HG02759 (cell line): Measurements from ENCODE around the gene FAM117B.
"Not testable (repeated sequence)": the region's sequence is repeated elsewhere in the genome, so short reads cannot be mapped to it uniquely, and the experiment has no call there.

Source experiments
- ATAC-seq: cut with Tn5 transposase; IDR thresholded peaks from one replicate; pipeline ENCODE4 v1.9.1; 2021; ENCODE audit warnings: mild to moderate bottlenecking, moderate library complexity; ENCODE audit not compliant: unreplicated experiment

FAM117B gene

DNA sequence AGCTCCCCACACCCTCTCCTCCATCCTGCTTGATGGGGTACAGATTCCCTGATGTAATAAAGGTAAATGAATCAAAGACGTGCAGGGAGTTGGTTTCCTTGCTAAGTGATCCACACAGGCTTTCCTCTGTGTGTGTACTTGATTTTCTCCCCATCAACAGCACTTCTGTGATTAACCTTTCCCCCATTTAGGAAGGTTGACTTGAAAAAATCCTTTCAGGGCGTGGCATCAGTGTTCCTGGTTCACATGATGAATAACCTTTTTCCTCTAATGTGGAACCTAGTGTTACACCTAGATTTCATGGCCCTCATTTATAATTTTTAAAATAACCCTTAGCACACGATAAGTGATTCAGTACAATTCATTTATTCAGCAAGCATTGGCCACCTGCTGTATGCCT lies 121.8 kb downstream of the FAM117B start:
- ATAC-seq = no peak

DNA sequence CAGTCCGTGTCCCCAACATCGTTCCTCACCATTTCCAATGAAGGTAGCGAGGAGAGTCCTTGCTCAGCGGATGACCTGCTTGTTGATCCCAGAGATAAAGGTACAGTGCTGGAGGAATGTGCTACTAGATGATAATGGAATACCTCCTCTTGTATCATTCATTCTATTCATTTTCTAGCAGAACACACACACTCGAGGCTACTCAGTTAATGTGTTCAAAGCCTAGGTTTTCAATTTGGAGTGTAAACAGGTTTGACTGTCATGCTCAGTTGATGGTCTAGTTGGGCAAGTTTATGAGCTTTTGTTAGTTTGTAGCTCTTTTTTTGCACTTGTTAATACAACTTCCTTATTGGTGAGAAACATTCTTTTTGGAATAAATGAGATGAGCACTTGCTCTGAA lies 122.6 kb downstream of the FAM117B start:
- no peak for ATAC-seq

DNA sequence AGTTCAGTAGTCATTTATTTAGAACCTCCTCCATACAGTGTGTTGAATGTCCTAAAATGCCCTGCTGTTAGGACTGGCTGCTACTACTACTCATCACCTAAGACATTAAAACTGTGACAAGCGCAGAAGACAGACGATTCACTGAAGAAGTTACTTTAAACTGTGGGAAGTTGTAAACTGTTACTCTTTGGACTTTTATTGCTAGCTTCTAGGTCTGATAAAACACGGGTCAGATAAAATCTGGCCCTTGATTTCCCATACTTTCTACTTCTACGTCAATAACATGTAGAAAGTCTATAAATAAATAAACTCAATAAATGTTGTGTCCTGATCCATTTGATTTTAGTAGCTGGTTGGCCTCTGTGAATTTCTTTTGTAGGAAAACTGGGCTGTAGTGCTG lies 123.4 kb downstream of the FAM117B start:
- no peak for ATAC-seq

DNA sequence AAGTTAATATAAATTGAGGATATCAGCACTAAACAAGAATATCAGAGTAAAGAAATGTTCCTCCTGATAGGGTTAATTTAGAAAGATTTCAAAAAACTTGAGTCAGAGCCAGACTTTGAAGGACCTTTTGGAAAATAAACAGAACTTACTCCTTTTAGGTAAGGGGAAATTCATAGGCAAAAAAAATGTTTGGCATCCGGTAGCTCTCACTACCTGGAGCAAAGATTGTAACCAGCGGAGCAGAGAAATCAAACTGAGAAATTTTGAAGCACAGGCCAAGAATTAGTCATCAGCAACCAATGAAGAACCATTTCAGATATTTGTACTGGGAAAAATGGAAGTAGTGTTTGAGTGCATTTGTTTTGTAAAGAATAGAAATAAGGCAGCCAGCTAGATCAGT lies 123.8 kb downstream of the FAM117B start:
- no peak for ATAC-seq

DNA sequence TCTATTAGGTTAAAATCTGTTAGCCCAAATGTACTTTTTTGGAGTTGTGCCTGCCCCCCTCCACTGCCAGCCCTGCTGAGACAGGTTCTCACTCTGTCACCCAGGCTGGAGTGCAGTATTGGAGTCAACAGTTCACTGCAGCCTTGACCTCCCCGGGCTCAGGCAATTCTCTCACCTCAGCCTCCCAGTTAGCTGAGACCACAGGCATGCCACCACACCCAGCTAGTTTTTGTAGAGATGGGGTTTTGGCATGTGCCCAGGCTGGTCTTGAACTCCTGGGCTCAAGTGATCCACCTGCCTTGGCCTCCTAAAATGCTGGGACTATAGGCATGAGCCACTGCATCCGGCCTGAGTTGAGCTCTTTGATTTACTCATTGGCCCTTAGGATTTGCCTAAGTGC lies 126.1 kb downstream of the FAM117B start:
- no peak for ATAC-seq

DNA sequence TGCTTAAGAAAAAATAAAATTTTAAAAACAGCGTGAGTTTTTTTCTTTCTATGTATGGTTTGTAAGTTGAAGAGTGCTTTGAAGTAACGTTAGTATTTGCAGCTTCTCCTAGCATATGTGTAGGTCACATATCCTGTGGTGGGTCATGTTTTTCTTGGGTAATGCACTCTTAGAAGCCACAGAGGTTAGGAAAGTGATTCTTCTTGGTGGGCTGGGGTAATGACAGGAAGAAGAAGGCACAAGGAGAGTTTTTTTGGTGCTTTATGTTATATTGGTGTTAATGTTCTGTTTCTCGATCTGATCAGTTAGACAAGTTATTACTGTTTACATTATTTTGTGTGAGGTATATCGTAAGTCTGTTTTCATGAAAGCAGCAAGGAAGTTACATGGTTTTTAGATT lies 127.8 kb downstream of the FAM117B start:
- no peak for ATAC-seq

DNA sequence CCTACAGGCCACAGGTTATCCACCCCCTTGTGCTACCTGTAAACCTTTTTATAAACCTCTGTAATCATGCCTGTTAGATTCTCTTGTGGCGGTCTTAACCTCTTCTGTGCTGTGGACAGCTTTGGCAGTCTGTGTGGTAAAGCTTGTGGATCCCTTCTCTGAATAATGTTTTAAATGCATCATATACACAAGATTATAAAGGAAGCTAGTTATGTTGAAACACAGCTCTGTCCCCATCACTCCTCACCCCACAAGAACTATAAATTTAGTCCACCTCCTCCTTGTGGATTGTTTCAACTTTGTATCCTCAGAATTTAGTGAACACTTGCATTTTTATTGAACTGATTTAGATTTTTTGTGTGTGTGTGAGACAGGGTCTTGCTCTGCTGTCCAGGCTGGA lies 129.1 kb downstream of the FAM117B start:
- no peak for ATAC-seq

DNA sequence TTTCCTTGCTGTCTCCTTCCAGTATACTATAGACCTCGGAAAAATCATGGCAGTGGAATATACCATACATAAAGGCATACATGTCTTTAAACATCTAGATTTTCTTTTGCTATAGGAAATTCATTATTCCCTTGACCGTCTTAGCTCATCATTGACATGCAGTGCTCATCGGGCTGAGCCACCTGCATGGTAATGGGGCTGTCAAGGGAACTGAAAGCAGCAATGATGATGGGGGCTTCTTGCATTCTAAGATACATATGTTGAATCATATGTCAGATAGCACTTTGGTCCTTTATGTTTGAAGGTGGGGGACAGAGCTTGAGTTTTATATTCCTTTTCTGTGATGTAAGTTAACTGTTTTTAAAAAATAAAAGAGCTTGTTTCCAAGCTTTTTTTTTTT lies 130.2 kb downstream of the FAM117B start:
- no peak for ATAC-seq

DNA sequence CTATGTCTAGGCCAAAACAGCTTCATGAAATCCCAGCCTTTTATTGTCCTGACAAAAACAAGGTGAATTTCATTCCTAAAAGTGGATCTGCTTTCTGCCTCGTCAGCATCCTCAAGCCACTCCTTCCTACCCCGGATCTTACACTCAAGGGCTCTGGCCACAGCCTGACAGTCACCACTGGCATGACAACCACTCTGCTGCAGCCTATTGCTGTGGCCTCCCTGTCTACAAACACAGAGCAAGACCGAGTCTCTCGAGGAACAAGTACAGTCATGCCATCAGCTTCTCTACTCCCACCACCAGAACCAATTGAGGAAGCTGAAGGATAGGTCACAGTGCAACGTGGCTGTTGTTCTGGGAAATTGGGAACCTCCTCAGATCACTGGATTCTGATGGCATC lies 130.7 kb downstream of the FAM117B start:
- ATAC-seq = no peak

DNA sequence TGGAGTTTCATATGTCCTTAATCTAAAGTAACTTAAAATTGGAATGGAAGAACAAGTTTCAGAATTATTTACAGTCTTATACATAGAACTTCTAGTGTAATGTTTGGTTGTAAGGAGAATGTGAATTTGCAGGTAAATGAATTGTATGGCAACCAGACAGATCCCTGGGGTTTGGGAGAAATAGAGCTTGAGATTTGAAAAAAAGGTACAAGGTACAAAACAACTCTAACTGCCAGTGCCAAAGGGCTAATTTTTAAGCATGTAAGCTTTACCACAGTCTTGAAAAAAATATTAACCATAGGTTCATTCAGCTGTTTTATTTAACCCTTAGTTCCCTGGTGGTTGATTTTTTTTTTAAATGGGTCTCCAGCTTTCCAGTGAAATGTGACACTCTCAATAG lies 133.5 kb downstream of the FAM117B start:
- ATAC-seq = no peak

DNA sequence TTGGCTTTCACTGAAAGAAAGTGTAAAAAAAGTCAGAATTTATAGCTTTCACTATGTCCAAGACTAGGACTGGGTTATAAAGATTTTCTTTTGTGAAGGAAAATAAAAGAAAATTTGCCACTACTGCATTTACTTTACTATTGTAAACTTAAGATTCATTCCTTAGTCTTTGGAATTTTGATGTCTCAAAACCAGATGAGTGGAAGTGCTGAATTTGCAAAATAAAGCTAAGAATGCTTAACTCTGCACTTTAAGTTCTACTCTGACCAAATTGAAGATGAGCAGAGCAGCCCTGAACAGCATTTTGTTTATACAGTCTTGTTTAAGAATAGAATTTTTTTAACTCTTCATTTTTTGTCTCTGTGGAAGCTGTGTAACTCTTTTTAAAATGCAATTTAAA lies 134.4 kb downstream of the FAM117B start:
- ATAC-seq = no peak

DNA sequence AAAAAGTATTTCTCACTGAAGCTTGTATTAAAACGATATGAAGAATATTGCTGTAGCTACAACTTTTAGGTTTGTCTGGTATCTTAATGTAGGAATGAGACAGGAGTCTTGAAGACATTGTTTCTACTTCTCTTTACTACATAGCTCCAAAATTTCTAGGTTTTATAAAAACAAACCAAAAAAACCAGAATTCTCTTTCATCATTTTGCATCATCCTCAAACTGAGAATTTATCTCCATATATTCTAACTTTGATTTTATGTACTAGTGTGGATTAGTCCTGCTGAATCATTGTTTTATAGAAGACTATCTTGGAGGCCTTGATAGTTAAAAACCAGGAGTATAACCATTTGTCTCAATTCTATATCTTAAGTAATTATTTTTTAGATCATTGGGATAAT lies 136.6 kb downstream of the FAM117B start:
- no peak for ATAC-seq

DNA sequence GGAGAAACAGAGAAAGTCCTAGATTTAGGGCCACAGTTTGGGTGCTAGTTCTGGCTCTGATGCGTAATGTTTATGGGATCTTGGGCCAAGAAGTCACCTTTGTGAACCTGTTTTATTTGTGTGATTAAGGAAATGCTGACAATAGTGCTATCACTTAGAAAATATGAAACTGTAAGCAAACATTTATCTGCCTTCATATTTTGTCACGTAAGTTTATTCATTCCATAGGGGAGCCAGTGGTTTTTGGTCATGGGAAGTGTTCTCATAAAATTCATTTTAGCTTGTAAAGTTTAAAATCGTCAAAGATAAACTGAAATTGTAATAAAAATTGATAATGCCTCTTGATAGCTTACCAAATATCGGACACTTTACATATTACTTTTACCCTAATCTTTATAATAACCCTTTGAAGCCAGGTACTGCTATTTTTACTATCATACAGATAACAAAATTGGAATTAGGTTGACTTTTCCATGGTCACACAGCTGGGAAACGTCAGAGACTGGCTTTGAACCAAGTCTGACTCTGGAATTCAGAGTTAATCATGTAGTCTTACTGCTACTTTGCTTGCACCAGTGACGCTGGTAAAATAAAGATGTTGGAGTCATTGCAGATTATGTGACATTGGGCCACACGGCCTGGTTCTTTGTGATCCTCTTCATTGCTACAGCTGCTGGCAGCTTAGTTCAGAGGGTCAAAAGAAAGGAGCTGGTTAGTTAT lies 137.1 kb downstream of the FAM117B start:
- ATAC-seq = no peak

DNA sequence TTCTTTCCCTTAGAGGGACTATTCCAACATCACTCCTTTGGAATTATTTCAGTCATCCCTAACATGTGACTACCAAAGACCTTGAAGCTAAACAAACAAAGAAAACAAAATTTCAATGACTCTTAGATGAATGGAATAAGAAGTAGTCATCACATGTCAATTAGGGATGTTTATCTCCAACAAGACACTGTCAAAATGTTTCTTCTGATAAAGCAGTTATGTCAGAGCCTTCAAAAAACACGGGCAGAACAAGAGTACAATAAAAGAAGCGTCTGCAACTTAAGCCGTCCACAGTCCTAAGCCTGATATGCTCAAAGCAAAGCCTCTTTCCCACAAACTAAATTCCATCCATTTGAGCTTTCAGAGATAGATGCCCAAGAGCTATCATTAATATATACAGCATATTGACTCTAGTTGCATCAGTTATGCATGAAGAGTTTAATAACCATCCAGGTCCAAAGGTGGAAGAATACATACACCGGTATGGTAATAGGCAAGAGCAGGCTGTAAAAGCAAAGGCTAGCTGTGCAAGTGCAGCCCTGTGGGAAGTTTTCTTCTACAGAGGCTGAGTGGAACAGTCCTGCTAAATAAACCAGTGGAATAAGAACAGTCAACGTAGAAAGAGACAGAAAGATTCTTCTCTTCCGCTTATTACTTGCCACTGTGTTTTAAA lies 138.7 kb downstream of the FAM117B start:
- no peak for ATAC-seq

DNA sequence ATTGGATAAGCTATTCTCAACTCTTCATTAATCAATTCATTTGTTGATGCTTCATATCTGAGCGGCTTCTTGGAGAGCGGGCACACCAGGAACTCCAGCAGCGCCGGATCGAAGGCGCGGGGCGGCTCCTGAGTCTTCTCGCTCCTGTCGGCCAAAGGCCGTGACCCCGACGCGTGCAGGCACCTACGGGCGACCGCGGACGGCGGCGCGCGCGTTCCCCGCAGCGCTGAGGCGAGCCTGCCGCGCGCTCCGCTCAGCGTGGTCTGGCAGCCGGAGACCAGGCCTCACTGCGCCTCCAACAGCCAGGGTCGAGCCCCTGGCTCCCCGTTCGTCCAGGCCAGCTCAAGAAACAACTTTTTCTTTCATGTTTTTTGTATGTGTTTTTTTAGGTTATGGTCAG lies 139.3 kb downstream of the FAM117B start:
- no peak for ATAC-seq

DNA sequence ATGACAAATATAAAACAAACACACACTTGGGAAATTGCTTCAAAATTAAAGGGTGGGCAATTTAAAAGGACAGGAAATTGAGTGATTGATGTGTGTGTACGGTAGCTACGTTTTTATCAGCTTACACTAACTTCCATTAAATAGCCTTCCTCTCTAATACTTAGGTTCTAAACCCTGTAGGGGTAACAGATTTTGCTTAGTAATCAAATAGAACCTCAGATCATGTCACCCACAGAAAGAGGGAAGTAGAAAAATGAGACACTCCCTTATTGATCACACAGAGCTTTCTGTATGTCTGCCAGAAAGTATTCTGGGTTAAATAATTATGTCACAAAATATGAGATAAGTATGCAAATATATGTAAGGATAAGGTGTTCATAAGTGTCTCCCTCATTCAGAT lies 143.4 kb downstream of the FAM117B start:
- ATAC-seq = no peak

DNA sequence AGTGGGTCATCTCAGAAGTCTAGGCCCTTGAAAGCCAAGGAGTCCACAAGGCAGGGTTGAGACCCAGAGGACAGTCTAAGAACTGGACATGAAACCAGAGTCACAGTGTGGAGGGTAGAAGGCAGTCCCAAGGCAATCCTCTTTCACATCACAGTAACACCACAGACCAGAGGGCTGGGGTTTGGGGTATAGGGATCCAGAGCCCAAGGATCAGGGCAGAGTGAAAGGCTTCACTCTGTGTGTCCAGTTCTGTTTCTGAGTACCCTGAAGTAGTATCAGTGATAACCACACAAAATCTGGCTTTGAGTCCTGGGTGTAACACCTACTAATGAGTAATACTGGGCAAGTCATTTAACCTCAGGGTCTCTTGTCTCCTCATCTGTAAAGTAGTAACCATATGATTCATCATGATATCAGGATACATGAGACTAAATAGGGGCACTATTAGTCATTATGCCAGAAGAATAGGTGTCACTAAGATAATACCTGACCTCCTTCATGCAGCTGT lies 145.8 kb downstream of the FAM117B start:
- peak; percentile 95 for ATAC-seq

DNA sequence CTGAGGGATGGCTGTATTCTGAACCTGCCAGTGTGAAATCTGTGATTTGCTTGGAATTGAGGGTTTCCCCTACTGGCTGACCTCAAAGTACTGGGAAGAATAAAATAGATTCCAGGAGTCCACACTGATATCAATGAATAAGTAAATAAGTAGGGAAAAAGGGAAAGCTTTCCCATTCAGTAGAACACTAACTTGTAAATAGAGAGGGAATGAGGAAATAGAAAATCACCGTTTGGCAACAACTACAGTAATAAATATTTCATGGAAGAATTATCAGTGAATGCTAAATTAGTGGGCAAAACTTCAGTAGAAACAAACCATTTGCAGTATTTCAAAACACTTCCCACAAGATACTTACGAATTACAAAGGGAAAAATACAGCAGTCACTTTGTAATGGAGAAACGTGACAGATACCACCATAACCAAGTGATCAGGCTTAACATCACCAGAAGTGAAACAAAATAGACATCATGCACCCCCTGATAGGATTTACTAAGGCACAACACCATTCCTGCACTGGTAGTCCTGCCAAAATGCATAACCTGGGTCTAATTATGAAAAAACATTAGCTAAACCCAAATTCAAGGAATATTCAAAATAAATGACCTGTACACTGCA lies 148.3 kb downstream of the FAM117B start:
- ATAC-seq = no peak

DNA sequence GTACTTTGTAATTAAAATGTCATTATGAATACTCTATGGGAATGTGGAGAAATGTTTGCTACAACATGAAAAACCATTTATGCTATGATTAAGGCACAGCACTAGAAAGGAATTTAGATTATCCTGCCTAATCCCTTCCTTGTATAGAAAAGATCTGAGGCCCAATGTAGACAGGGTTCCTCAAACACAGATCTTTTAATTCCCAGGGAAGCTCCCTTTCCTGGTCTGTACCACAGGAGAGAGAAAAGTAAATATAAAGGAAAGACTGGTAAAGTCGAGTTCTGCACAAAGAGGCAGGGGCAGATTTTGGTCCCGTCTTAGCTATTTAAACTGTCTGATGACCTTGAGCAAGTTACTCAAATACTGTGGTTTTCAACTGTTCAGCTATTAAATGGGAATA lies 152.1 kb downstream of the FAM117B start:
- no peak for ATAC-seq

DNA sequence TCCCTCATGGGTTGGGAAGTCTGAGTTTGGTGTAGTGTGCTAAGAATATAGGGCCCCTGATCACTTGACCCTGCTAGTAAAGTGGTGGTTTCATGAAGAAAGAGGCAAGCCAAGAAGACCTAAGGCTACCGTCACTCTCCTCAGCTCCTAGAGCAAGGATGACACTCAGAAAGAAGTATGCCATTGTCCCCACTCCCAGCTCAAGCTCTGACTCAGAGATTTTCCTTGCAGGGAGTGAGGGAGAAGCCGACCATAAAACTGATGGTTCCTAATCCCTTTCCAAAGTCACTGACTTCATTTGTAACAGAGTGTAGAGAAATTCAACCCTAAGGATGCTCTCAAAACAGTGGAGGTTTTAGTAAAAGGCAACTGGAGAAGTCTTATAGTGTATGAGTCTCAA lies 155.9 kb downstream of the FAM117B start:
- ATAC-seq = no peak

DNA sequence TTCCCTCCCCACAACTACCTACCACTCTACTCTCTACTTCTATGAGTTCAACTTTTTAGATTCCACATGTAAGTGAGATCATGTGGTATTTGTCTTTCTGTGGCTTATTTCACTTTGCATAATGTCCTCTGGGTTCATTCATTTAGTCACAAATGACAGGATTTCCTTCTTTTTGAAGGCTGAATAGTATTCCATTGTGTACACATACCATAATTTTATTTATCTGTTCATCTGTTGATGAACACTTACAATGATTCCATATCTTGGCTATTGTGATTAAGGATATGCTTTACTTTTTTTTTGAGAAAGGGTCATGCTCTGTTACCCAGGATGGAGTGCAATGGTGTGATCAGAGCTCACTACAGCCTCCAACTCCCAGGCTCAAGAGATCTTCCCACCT lies 163.2 kb downstream of the FAM117B start:
- ATAC-seq = no peak

DNA sequence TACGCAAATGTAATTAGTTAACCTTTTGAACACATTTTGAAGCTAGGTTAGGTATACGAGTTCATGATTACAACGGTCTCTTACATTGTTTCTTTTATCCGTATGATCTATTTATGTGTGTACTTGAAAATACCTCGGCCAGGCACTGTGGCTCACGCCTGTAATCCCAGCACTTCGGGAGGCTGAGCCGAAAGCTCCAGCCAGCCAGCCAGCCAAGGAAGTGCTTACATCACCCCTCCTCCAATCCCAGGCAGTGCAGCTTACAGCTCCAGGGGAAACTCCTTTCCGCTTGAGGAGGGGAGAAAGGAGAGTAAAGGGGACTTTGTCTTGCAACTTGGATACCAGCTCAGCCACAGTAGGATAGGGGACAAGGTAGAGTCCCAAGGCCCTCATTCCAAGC lies 171.1 kb downstream of the FAM117B start:
- ATAC-seq = not testable (repeated sequence)
